ENCODE data around the gene KCNJ13.

The KCNJ13 gene

DNA sequence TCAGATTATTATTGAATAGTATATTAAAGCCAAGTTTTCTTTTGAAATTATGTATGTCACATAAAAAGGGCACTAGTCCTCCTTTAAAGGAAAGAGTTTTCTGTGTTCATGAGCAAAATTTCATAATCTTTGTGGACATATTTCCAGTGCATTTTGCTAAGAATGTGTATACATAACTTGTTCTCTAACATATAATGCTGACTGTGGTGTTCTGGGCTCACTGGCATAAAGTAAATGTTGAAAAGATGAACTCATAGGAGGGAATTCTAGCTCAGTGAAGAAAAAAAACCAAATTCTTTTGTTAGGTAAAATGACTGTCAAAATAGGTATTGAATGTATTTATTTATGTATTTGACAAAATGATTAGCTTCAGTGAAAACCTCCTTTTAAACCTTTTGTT, 6.2 kb downstream of the KCNJ13 start:
- H3K9me3 ChIP-seq (ENCODE audit: control insufficient read depth, insufficient read depth, low read length) = no peaks in the 10 kb centered on the region
- H3K36me3 ChIP-seq (ENCODE audit: control insufficient read depth, insufficient read depth, low read length) = peaks cover 67% of the 10 kb centered on the region
- H3K27ac ChIP-seq (ENCODE audit: low read depth, low read length) = no peak overlapping the region
- H3K4me1 ChIP-seq (ENCODE audit: control insufficient read depth, insufficient read depth, low read length) = no peaks in the 10 kb centered on the region
- H3K4me3 ChIP-seq (ENCODE audit: low read depth, low read length) = no peak overlapping the region
- H3K27me3 ChIP-seq (ENCODE audit: control insufficient read depth, insufficient read depth, low read length) = no peaks in the 10 kb centered on the region
- no peak overlapping the region for H3K9ac ChIP-seq (ENCODE audit: low read depth, low read length)

DNA sequence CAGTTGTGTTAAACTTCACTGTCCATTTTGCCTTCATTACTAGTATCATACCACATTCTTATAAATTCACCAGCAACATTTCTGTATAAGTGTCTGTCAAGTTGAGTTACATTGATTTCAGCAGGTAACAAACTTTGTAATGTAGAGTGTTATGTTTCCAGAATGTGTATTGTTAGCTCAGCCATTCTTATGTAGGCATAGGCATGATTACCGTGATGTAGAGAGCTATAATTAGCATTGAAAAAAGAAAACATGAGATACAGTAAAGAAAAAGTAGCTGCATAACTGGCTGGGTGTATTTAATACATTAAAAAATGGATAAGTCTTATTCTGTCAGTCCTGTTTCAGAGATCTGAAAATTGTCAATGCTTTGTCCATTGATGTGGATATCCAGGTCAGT, 8.5 kb downstream of the KCNJ13 start:
- Histone ChIP-seq H3K27me3 (ENCODE audit: control insufficient read depth, insufficient read depth, low read length) (no peaks in the 10 kb centered on the region), H3K27ac (ENCODE audit: low read depth, low read length) (no peak overlapping the region), H3K9me3 (ENCODE audit: control insufficient read depth, insufficient read depth, low read length) (no peaks in the 10 kb centered on the region), H3K4me1 (ENCODE audit: control insufficient read depth, insufficient read depth, low read length) (no peaks in the 10 kb centered on the region), H3K9ac (ENCODE audit: low read depth, low read length) (no peak overlapping the region), H3K4me3 (ENCODE audit: low read depth, low read length) (no peak overlapping the region), H3K36me3 (ENCODE audit: control insufficient read depth, insufficient read depth, low read length) (peaks cover 84% of the 10 kb centered on the region)

DNA sequence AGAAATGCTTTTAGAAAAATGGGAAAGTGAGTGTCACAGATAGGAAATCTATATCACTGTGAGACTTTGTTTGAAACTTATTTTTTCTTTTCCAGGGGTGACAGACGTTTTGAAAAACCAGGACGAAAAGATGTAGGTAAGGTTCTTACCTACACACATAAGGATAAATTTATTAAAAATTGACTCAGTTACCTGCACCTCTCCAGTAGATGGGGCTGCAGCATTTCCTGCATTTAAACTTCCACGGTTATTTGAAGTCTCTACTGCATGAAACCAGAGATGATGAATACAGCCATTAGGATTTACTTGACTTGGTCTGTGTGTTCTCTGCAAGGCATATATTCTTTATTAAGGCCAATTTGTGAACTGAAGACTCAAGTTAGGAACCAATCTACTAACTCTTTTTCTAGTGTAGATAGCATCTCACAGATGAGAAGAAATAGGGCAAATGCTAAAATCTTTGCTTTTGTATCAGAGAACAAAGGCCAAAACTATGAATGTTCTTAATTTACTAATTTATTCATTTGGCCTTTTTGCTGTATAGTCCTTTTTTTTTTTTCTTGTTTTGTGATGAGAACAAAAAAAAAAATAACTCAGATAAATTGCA, 15.0 kb downstream of the KCNJ13 start:
- Histone ChIP-seq H3K36me3 (ENCODE audit: control insufficient read depth, insufficient read depth, low read length) (peaks cover 88% of the 10 kb centered on the region), H3K4me3 (ENCODE audit: low read depth, low read length) (no peak overlapping the region), H3K9ac (ENCODE audit: low read depth, low read length) (no peak overlapping the region), H3K27ac (ENCODE audit: low read depth, low read length) (no peak overlapping the region), H3K4me1 (ENCODE audit: control insufficient read depth, insufficient read depth, low read length) (no peaks in the 10 kb centered on the region), H3K27me3 (ENCODE audit: control insufficient read depth, insufficient read depth, low read length) (no peaks in the 10 kb centered on the region), H3K9me3 (ENCODE audit: control insufficient read depth, insufficient read depth, low read length) (no peaks in the 10 kb centered on the region)

DNA sequence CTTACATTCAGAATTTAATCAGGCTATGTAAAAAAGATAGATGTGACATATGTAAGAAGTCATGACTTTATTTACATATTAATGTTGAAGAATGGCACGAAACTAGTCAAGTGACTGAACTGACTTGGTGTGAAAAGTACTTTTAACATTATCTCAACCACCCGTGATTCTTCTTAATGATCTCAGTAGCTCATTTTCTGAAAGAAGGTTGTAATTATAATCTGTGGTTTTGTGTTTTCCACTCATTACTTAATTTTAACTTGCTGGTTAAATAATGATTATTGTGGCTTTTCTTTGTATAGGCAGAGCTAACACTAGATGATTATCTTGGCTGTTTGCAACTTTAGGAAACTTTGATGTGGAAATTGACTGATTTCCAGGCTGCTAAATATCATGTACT, 18.5 kb downstream of the KCNJ13 start:
- H3K4me1 ChIP-seq (ENCODE audit: control insufficient read depth, insufficient read depth, low read length) = no peaks in the 10 kb centered on the region
- no peaks in the 10 kb centered on the region for H3K27me3 ChIP-seq (ENCODE audit: control insufficient read depth, insufficient read depth, low read length)
- H3K27ac ChIP-seq (ENCODE audit: low read depth, low read length) = no peak overlapping the region
- no peak overlapping the region for H3K9ac ChIP-seq (ENCODE audit: low read depth, low read length)
- H3K9me3 ChIP-seq (ENCODE audit: control insufficient read depth, insufficient read depth, low read length) = no peaks in the 10 kb centered on the region
- no peak overlapping the region for H3K4me3 ChIP-seq (ENCODE audit: low read depth, low read length)
- H3K36me3 ChIP-seq (ENCODE audit: control insufficient read depth, insufficient read depth, low read length) = peaks cover 73% of the 10 kb centered on the region

DNA sequence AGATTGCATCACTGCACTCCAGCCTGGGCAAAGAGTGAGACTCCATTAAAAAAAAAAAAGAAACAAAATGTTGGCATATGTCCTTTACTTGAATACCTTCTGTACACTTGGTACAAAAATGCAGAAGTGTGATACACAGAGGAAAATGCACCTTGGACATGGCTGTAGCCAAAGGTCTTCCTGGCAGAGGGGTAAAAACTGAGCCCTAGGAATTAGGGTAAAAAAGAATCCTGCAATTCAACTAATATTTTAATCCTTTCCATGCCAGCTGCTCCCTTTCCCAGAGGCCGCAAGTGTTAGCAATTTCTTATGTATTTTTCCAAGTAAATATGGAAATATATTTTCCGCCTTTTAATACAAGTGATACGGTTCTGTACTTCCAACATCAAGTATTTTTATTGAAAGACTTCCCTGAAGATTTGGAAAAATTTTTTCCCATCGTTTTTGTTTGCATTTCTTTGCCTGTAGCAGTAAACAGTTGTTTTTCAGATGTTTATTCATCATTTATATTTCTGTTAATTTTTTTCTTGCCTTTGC, 26.2 kb downstream of the KCNJ13 start:
- H3K4me1 ChIP-seq (ENCODE audit: control insufficient read depth, insufficient read depth, low read length) = no peaks in the 10 kb centered on the region
- H3K9ac ChIP-seq (ENCODE audit: low read depth, low read length) = no peak overlapping the region
- no peaks in the 10 kb centered on the region for H3K9me3 ChIP-seq (ENCODE audit: control insufficient read depth, insufficient read depth, low read length)
- H3K27me3 ChIP-seq (ENCODE audit: control insufficient read depth, insufficient read depth, low read length) = no peaks in the 10 kb centered on the region
- no peak overlapping the region for H3K27ac ChIP-seq (ENCODE audit: low read depth, low read length)
- no peak overlapping the region for H3K4me3 ChIP-seq (ENCODE audit: low read depth, low read length)
- H3K36me3 ChIP-seq (ENCODE audit: control insufficient read depth, insufficient read depth, low read length) = peaks cover 63% of the 10 kb centered on the region

DNA sequence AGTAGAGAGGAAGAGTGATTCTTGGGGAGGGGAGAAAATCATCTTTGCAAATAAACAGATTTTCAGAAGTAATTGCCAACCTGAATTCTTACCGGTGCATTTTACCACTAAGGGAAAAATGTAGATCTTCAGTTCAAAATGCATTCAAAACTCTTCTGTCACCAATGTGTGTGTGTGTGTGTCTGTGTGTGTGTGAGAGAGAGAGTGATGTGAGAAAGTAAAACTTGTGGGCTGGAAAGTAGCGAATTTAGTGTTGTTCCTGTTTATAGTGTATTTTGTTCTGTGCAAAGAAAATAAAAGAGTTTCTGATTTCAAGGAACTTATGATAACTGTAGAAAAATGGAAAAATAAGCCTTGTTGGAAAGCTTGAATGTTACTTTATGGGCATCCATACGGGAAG, 27.0 kb downstream of the KCNJ13 start:
- H3K27me3 ChIP-seq (ENCODE audit: control insufficient read depth, insufficient read depth, low read length) = no peaks in the 10 kb centered on the region
- H3K4me3 ChIP-seq (ENCODE audit: low read depth, low read length) = no peak overlapping the region
- no peaks in the 10 kb centered on the region for H3K9me3 ChIP-seq (ENCODE audit: control insufficient read depth, insufficient read depth, low read length)
- H3K4me1 ChIP-seq (ENCODE audit: control insufficient read depth, insufficient read depth, low read length) = no peaks in the 10 kb centered on the region
- no peak overlapping the region for H3K27ac ChIP-seq (ENCODE audit: low read depth, low read length)
- no peak overlapping the region for H3K9ac ChIP-seq (ENCODE audit: low read depth, low read length)
- peaks cover 62% of the 10 kb centered on the region for H3K36me3 ChIP-seq (ENCODE audit: control insufficient read depth, insufficient read depth, low read length)

DNA sequence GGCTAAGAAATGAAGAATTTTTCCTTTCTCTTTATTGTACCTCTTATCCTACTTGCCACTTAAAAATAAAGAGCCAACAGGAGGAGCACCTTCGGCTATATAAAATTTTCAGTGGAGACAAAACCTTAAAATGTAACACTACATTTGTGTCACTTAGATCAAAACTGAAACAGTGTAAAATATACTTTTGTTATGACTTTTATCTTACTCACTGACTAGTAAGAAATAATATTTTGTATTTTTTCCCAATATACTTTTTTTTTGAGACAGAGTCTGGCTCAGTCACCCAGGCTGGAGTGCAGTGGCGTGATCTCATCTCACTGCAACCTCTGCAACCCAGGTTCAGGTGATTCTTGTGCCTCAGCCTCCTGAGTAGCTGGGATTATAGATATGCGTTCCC, 28.3 kb downstream of the KCNJ13 start:
- H3K27me3 ChIP-seq (ENCODE audit: control insufficient read depth, insufficient read depth, low read length) = no peaks in the 10 kb centered on the region
- no peaks in the 10 kb centered on the region for H3K4me1 ChIP-seq (ENCODE audit: control insufficient read depth, insufficient read depth, low read length)
- H3K4me3 ChIP-seq (ENCODE audit: low read depth, low read length) = no peak overlapping the region
- H3K9ac ChIP-seq (ENCODE audit: low read depth, low read length) = no peak overlapping the region
- no peak overlapping the region for H3K27ac ChIP-seq (ENCODE audit: low read depth, low read length)
- peaks cover 56% of the 10 kb centered on the region for H3K36me3 ChIP-seq (ENCODE audit: control insufficient read depth, insufficient read depth, low read length)
- H3K9me3 ChIP-seq (ENCODE audit: control insufficient read depth, insufficient read depth, low read length) = no peaks in the 10 kb centered on the region

DNA sequence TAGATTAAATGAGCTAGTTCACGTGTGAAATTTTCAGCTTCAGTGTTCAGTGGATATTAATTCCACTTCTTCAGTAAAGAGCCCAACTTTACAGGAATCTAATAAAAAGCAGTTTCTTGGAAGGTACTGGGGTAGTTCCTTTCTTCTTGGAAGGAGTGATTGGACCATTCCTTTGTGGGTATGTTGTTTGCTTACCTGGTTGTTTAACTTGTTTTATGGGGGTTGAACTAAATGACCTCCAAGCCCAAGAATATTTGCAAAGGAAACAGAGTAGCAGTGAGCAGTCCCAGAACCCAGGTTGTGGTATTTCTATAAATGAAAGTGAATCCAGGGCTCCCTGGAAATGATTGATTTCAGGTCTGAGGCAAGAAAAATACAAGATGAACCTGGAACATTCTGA, 31.4 kb downstream of the KCNJ13 start:
- peaks cover 32% of the 10 kb centered on the region for H3K36me3 ChIP-seq (ENCODE audit: control insufficient read depth, insufficient read depth, low read length)
- no peaks in the 10 kb centered on the region for H3K27me3 ChIP-seq (ENCODE audit: control insufficient read depth, insufficient read depth, low read length)
- H3K27ac ChIP-seq (ENCODE audit: low read depth, low read length) = no peak overlapping the region
- H3K4me1 ChIP-seq (ENCODE audit: control insufficient read depth, insufficient read depth, low read length) = no peaks in the 10 kb centered on the region
- H3K4me3 ChIP-seq (ENCODE audit: low read depth, low read length) = no peak overlapping the region
- no peaks in the 10 kb centered on the region for H3K9me3 ChIP-seq (ENCODE audit: control insufficient read depth, insufficient read depth, low read length)
- H3K9ac ChIP-seq (ENCODE audit: low read depth, low read length) = no peak overlapping the region

DNA sequence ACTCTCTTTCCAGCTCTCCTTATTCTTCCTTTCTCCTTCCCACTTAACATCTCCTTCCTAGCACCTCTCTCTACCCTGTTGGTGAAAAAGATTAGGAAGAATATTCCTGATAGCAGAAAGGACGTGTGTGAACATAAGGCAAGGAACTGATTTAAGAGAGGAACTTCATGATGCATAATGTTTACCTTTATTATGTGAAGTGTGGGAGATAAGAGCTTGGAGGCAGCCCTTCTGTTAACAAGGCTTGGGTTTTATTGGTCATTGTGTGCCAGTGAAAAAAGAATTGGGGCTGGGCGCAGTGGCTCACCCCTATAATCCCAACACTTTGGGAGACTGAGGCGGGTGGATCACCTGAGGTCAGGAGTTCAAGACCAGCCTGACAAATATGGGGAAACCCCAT, 34.4 kb downstream of the KCNJ13 start:
- H3K9me3 ChIP-seq (ENCODE audit: control insufficient read depth, insufficient read depth, low read length) = no peaks in the 10 kb centered on the region
- peaks cover 19% of the 10 kb centered on the region for H3K36me3 ChIP-seq (ENCODE audit: control insufficient read depth, insufficient read depth, low read length)
- H3K27me3 ChIP-seq (ENCODE audit: control insufficient read depth, insufficient read depth, low read length) = no peaks in the 10 kb centered on the region
- H3K9ac ChIP-seq (ENCODE audit: low read depth, low read length) = no peak overlapping the region
- H3K27ac ChIP-seq (ENCODE audit: low read depth, low read length) = no peak overlapping the region
- H3K4me1 ChIP-seq (ENCODE audit: control insufficient read depth, insufficient read depth, low read length) = no peaks in the 10 kb centered on the region
- H3K4me3 ChIP-seq (ENCODE audit: low read depth, low read length) = no peak overlapping the region

DNA sequence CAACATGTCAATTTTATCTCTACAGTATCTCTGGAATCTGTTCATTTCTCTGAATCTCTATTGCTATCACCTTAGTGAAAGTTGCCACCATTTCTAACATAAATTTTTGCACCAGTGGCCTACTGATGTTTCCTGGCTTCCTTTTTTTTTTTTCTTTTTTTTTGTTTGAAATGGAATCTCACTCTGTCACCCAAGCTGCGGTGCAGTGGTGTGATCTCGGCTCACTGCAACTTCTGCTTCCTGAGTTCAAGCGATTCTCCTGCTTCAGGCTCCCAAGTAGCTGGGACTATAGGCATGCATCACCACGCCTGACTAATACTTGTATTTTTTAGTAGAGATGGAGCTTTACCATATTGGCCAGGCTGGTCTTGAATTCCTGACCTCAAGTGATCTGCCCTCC, 35.1 kb downstream of the KCNJ13 start:
- Histone ChIP-seq H3K36me3 (ENCODE audit: control insufficient read depth, insufficient read depth, low read length) (peaks cover 18% of the 10 kb centered on the region), H3K27ac (ENCODE audit: low read depth, low read length) (no peak overlapping the region), H3K9ac (ENCODE audit: low read depth, low read length) (no peak overlapping the region)

DNA sequence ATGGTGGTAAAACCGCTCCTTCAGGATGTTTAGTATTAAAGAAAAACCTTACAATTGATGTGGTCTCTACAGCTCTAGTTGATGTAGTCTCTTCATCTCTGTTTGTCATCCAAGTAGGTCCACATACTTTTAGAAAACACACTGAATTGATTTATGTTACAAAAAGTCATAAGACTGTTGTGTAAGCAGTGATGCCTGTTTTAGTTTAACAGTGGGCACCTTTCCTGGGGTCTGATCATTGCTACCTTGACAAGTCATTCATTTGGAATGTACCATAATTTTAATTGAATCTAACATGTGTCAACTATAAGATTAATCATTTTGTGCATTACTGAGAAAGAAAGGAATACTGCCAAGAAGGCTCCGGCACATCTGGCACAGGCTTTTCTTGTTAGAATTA, 44.9 kb downstream of the KCNJ13 start:
- Histone ChIP-seq H3K4me1 (ENCODE audit: control insufficient read depth, insufficient read depth, low read length) (no peaks in the 10 kb centered on the region), H3K36me3 (ENCODE audit: control insufficient read depth, insufficient read depth, low read length) (peaks cover 41% of the 10 kb centered on the region), H3K27me3 (ENCODE audit: control insufficient read depth, insufficient read depth, low read length) (no peaks in the 10 kb centered on the region), H3K9ac (ENCODE audit: low read depth, low read length) (no peak overlapping the region), H3K27ac (ENCODE audit: low read depth, low read length) (no peak overlapping the region), H3K4me3 (ENCODE audit: low read depth, low read length) (no peak overlapping the region), H3K9me3 (ENCODE audit: control insufficient read depth, insufficient read depth, low read length) (no peaks in the 10 kb centered on the region)

More for the DNA sequence above, 35.1 kb downstream of the KCNJ13 start:
- H3K27me3 ChIP-seq (ENCODE audit: control insufficient read depth, insufficient read depth, low read length) = no peaks in the 10 kb centered on the region
- H3K4me1 ChIP-seq (ENCODE audit: control insufficient read depth, insufficient read depth, low read length) = no peaks in the 10 kb centered on the region
- H3K9me3 ChIP-seq (ENCODE audit: control insufficient read depth, insufficient read depth, low read length) = no peaks in the 10 kb centered on the region
- no peak overlapping the region for H3K4me3 ChIP-seq (ENCODE audit: low read depth, low read length)
